Peyer's patch (tissue), 4 donors: ENCODE results near the gene TIAM2. TPM values are rescaled to one million over a fixed set of nuclear protein-coding genes. Genes with fewer than 3 reads are reported as not detected.
"Not testable (repeated sequence)": the region's sequence is repeated elsewhere in the genome, so short reads cannot be mapped to it uniquely, and the experiment has no call there.

Source experiments
- DNase-seq, 3 donors: peaks; one replicate each; pipeline ENCODE4 v3.0.0-alpha.2; 2017 to 2019
- H3K27ac ChIP-seq, 4 donors: fragments of 200-600 bp; sonication (generic); one replicate each; pipeline ENCODE4 v1.5.1; 2016 to 2019
- H3K27me3 ChIP-seq, 2 donors: fragments of 200-600 bp; sonication (generic); one replicate each; pipeline ENCODE4 v1.5.1; 2019
- H3K36me3 ChIP-seq, 3 donors: fragments of 200-600 bp; sonication (generic); one replicate each; pipeline ENCODE4 v1.5.1; 2016 to 2019
- H3K4me1 ChIP-seq, 4 donors: fragments of 200-600 bp; sonication (generic); one replicate each; pipeline ENCODE4 v1.5.1; 2016 to 2019
- H3K4me3 ChIP-seq, 4 donors: fragments of 200-600 bp; sonication (generic); 1 replicate in 3 of 4; 2 replicates in 1 of 4; pipeline ENCODE4 v1.5.1; 2016 to 2019; ENCODE audit warnings: mild to moderate bottlenecking in 1 of 4
- H3K9me3 ChIP-seq, 4 donors: fragments of 200-600 bp; sonication (generic); one replicate each; pipeline ENCODE4 v1.5.1; 2016 to 2019; ENCODE audit warnings: mild to moderate bottlenecking in 1 of 4
- CTCF ChIP-seq, 6 experiments: fragments of 450-650 bp in 4 of 6; fragments of 200-600 bp in 2 of 6; sonication (generic) in 1 of 6; IDR thresholded peaks; one replicate each; pipeline ENCODE4 v1.5.1; 2017 to 2019; ENCODE audit warnings: antibody characterized with exemption in 6 of 6, mild to moderate bottlenecking in 3 of 6, moderate library complexity in 1 of 6
- POLR2A ChIP-seq, 2 donors: fragments of 450-650 bp; IDR thresholded peaks; one replicate each; pipeline ENCODE4 v1.5.1; 2017; ENCODE audit warnings: antibody characterized with exemption in 2 of 2, mild to moderate bottlenecking in 2 of 2, moderate library complexity in 2 of 2
- total RNA-seq, 4 donors: library from RNA; depleted of rRNA; stranded (reverse); fragments of >200 nt; gene quantifications; one replicate each; pipeline ENCODE4 v1.1.0, GENCODE V29; 2016

Gene TIAM2
- total RNA-seq, 4 donors from 2014 or later, result 47.0 to 139 (median 91.9) TPM

GRCh38 chr6:155112757-155113156 lies 117.6 kb downstream of the TIAM2 start:
- TF ChIP-seq POLR2A (IDR thresholded peaks at IDR 0.05) (no peak), CTCF (IDR thresholded peaks at IDR 0.05) (no peak)
- H3K4me3 ChIP-seq, result no peak overlapping the region
- H3K36me3 ChIP-seq, result no peaks in the 10 kb centered on the region
- H3K27me3 ChIP-seq, result no peaks in the 10 kb centered on the region
- DNase-seq, result no peak
- no peak overlapping the region for H3K27ac ChIP-seq
- H3K9me3 ChIP-seq, result no peaks in the 10 kb centered on the region
- H3K4me1 ChIP-seq, result no peaks in the 10 kb centered on the region

- DNase-seq, result no peak
- H3K36me3 ChIP-seq, result no peaks in the 10 kb centered on the region
- H3K4me3 ChIP-seq, result no peak overlapping the region
- no peaks in the 10 kb centered on the region for H3K27me3 ChIP-seq
- TF ChIP-seq CTCF (IDR thresholded peaks at IDR 0.05) (no peak), POLR2A (IDR thresholded peaks at IDR 0.05) (no peak)
- H3K27ac ChIP-seq, result no peak overlapping the region
- H3K9me3 ChIP-seq, result no peaks in the 10 kb centered on the region
- H3K4me1 ChIP-seq, result no peaks in the 10 kb centered on the region
Observed at GRCh38 chr6:155115893-155116570, 120.9 kb downstream of the TIAM2 start.

- Histone ChIP-seq H3K4me1 (no peaks in the 10 kb centered on the region), H3K36me3 (no peaks in the 10 kb centered on the region), H3K27me3 (no peaks in the 10 kb centered on the region), H3K4me3 (no peak overlapping the region), H3K9me3 (no peaks in the 10 kb centered on the region), H3K27ac (no peak overlapping the region)
- TF ChIP-seq CTCF (IDR thresholded peaks at IDR 0.05), result no peak
- TF ChIP-seq POLR2A (IDR thresholded peaks at IDR 0.05), result no peak
- DNase-seq, result no peak
Observed at GRCh38 chr6:155116571-155116910, 121.4 kb downstream of the TIAM2 start.

- Histone ChIP-seq H3K4me3 (no peak overlapping the region), H3K27ac (no peak overlapping the region), H3K4me1 (no peaks in the 10 kb centered on the region), H3K27me3 (no peaks in the 10 kb centered on the region), H3K36me3 (no peaks in the 10 kb centered on the region), H3K9me3 (no peaks in the 10 kb centered on the region)
- TF ChIP-seq CTCF (IDR thresholded peaks at IDR 0.05) (no peak), POLR2A (IDR thresholded peaks at IDR 0.05) (no peak)
- no peak for DNase-seq
Observed at GRCh38 chr6:155117256-155117655, 122.1 kb downstream of the TIAM2 start.

GRCh38 chr6:155117785-155118184 lies 122.7 kb downstream of the TIAM2 start:
- no peak for DNase-seq
- Histone ChIP-seq H3K9me3 (no peaks in the 10 kb centered on the region), H3K4me1 (no peaks in the 10 kb centered on the region), H3K4me3 (no peak overlapping the region), H3K27me3 (no peaks in the 10 kb centered on the region), H3K27ac (no peak overlapping the region), H3K36me3 (no peaks in the 10 kb centered on the region)
- no peak for TF ChIP-seq POLR2A (IDR thresholded peaks at IDR 0.05)
- no peak for TF ChIP-seq CTCF (IDR thresholded peaks at IDR 0.05)

- not testable (repeated sequence) for H3K27me3 ChIP-seq, H3K4me3 ChIP-seq, H3K27ac ChIP-seq, H3K9me3 ChIP-seq, DNase-seq, H3K36me3 ChIP-seq, H3K4me1 ChIP-seq
Observed at GRCh38 chr6:155119201-155119600, 124.1 kb downstream of the TIAM2 start.
